Measurements from ENCODE around the gene TMEM214. TPM values are rescaled to one million over a fixed set of nuclear protein-coding genes. Genes with fewer than 3 reads are reported as not detected.

TMEM214 gene
- total and polyA plus RNA-seq, 2 of the 8 experiments (the other 6 are each of a cell fraction or from before 2014, with no cell fraction given) = 49.7 to 71.0 TPM

GRCh38 chr2:27054721-27055120 is 22.0 kb downstream of the TMEM214 start:
- H3K27me3 ChIP-seq (replicated peaks in 1 of 4; ENCODE audit: control insufficient read depth in 3 of 4, extremely low read depth in 1 of 4, insufficient read depth in 3 of 4, low read length in 3 of 4) = no peaks in the 10 kb centered on the region
- no peak overlapping the region for H2BK15ac ChIP-seq (ENCODE audit: low read length)
- no peak overlapping the region for H2AK5ac ChIP-seq (ENCODE audit: low read depth, low read length)
- no peak overlapping the region for H3K18ac ChIP-seq (ENCODE audit: extremely low read depth, low read length)
- H3K9ac ChIP-seq (replicated peaks in 1 of 4; ENCODE audit: extremely low read depth in 1 of 4, low read depth in 3 of 4, low read length in 3 of 4) = no peak overlapping the region
- H2BK12ac ChIP-seq (ENCODE audit: low read depth, low read length) = no peak overlapping the region
- WGBS, 2 experiments (ENCODE audit: extremely low coverage in 1 of 2, insufficient coverage in 1 of 2, insufficient read length in 1 of 2, insufficient replicate concordance in 2 of 2, low coverage in 1 of 2, low lambda C conversion rate in 2 of 2, missing lambda C conversion rate in 1 of 2) = 98% methylated on average over 11 of the region's 11 CpGs; no CpG with 5 or more reads in 1 of the 2 experiments
- H2AFZ ChIP-seq (ENCODE audit: low read length) = no peak overlapping the region
- H4K20me1 ChIP-seq (replicated peaks in 1 of 2; ENCODE audit: control insufficient read depth in 1 of 2, insufficient read depth in 2 of 2, low read length in 2 of 2) = peaks cover 0 to 7% of the 10 kb centered on the region in 2 experiments
- H3K4ac ChIP-seq (replicated peaks; ENCODE audit: insufficient read length, low read depth, low read length) = no peak overlapping the region
- H4K8ac ChIP-seq (ENCODE audit: extremely low read depth, insufficient read depth, low read length) = no peak overlapping the region
- FAIRE-seq (no peak), DNase-seq (ENCODE audit: low read depth in 1 of 2, low spot score in 2 of 2) (no peak)
- H3K79me1 ChIP-seq (ENCODE audit: low read depth, low read length) = no peaks in the 10 kb centered on the region
- POLR2A ChIA-PET (ENCODE audit: partially characterized antibody) = interaction anchor here (0.5 to 19.3 kb wide), 6 partner anchors 12 to 263 kb away, joined by 3 to 441 read pairs (median 4); partner anchors contain the start of genes CGREF1, EMILIN1 and OST4
- H2BK120ac ChIP-seq (replicated peaks; ENCODE audit: low read depth, low read length) = no peak overlapping the region
- H2BK20ac ChIP-seq (ENCODE audit: low read length) = no peak overlapping the region
- peaks cover 17 to 38% (median 25%) of the 10 kb centered on the region in 4 experiments for H3K36me3 ChIP-seq (ENCODE audit: control insufficient read depth in 2 of 4, insufficient read depth in 4 of 4, low read length in 3 of 4)
- H2BK5ac ChIP-seq (ENCODE audit: low read depth, low read length) = no peak overlapping the region
- no peak overlapping the region for H3K4me2 ChIP-seq (ENCODE audit: insufficient read depth in 1 of 2, low read depth in 2 of 2, low read length in 2 of 2)
- H4K91ac ChIP-seq (replicated peaks; ENCODE audit: insufficient read length, low read length) = no peak overlapping the region
- no peak overlapping the region for H3K56ac ChIP-seq (replicated peaks; ENCODE audit: insufficient read length, low read depth, low read length)
- no peaks in the 10 kb centered on the region for H3K79me2 ChIP-seq (ENCODE audit: control insufficient read depth in 1 of 2, insufficient read depth in 2 of 2, low read length in 2 of 2)
- H3K14ac ChIP-seq (ENCODE audit: insufficient read length) = no peak overlapping the region
- CTCF ChIA-PET (ENCODE audit: partially characterized antibody) = interaction anchor here (0.7 to 18.3 kb wide), 9 partner anchors 10 to 132 kb away, joined by 3 to 160 read pairs (median 4); partner anchors contain the start of genes EMILIN1, KHK and OST4
- H3K23me2 ChIP-seq (ENCODE audit: low read depth, low read length) = peaks cover 9% of the 10 kb centered on the region
- H3K23ac ChIP-seq (ENCODE audit: insufficient read length) = no peak overlapping the region
- no peak overlapping the region for H3K4me3 ChIP-seq (ENCODE audit: extremely low read depth in 1 of 4, insufficient read depth in 2 of 4, low read depth in 3 of 4, low read length in 4 of 4)
- H3K9me3 ChIP-seq (ENCODE audit: insufficient read depth in 2 of 2, low read depth in 1 of 2, low read length in 1 of 2) = no peaks in the 10 kb centered on the region
- H4K5ac ChIP-seq (ENCODE audit: insufficient read length, low read depth, low read length) = no peak overlapping the region
- H3K27ac ChIP-seq (ENCODE audit: low read depth, low read length) = no peak overlapping the region
- H3K4me1 ChIP-seq (replicated peaks in 1 of 4; ENCODE audit: control insufficient read depth in 3 of 4, insufficient read depth in 4 of 4, low read length in 3 of 4) = no peaks in the 10 kb centered on the region; a peak in 4 of 7 replicates
- TF ChIP-seq SP1 (IDR thresholded peaks at IDR 0.05; ENCODE audit: low read depth, low read length) (no peak), ATF3 (IDR thresholded peaks at IDR 0.05; ENCODE audit: insufficient read depth, low read depth, low read length) (no peak), GABPA (IDR thresholded peaks at IDR 0.05; ENCODE audit: borderline replicate concordance, insufficient read depth, low read length) (no peak), RFX5 (IDR thresholded peaks at IDR 0.05; ENCODE audit: borderline replicate concordance, low read depth, low read length) (no peak), NANOG (IDR thresholded peaks at IDR 0.05; ENCODE audit: insufficient read depth, low read depth, low read length, poor library complexity, severe bottlenecking) (no peak), USF2 (IDR thresholded peaks at IDR 0.05; ENCODE audit: low read length) (no peak), RBBP5 (IDR thresholded peaks at IDR 0.05; ENCODE audit: borderline replicate concordance, low read depth, low read length) (no peak), JUN (IDR thresholded peaks at IDR 0.05; ENCODE audit: low read depth, low read length) (no peak), KDM4A (IDR thresholded peaks at IDR 0.05; ENCODE audit: low read depth, low read length, severe bottlenecking) (no peak), SIX5 (IDR thresholded peaks at IDR 0.05; ENCODE audit: low read depth, low read length) (no peak), POLR2A (IDR thresholded peaks at IDR 0.05; ENCODE audit: control extremely low read depth in 1 of 2, low read depth in 2 of 2, low read length in 2 of 2) (no peak), MAFK (IDR thresholded peaks at IDR 0.05; ENCODE audit: low read depth, low read length) (no peak), TEAD4 (IDR thresholded peaks at IDR 0.05; ENCODE audit: low read depth, low read length) (no peak)

All from H1 (cell line).